ENCODE data around the gene TMEM135. TPM values are rescaled to one million over a fixed set of nuclear protein-coding genes. Genes with fewer than 3 reads are reported as not detected.

Gene TMEM135
- total RNA-seq, 1 experiment from 2014 or later, result 70.3 TPM

DNA sequence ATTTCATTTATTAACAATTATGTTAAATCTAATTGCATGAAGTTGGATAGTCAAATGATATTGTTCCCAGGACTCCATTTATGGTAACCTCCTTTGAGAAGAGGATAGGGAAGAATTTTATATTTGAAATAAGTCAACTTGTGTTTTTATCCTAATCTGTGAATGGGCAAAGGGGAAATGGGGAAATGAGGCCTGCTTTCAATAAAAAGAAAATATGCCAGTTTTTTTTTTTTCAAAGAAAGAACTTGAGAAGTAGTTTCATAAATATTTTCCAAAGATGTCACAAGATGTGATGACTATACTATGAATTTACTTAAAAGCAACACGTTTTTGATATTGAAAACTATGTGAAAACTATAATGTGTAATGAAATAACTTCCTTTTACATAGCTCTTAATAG lies 201.8 kb downstream of the TMEM135 start:
- no TSS peak for BruUV-seq (replicated peaks)
- ChIA-PET POLR2A (ENCODE audit: low non-redundant PET) (no interaction called here), CTCF (no interaction called here)
- intact Hi-C loops (cut with micrococcal nuclease; ENCODE audit: unreplicated experiment), result no loop called here
- peaks cover 30% of the 10 kb centered on the region for H3K4me1 ChIP-seq (ENCODE audit: insufficient read depth, low read length, poor library complexity, severe bottlenecking)
- no peaks in the 10 kb centered on the region for H3K36me3 ChIP-seq (ENCODE audit: insufficient read depth, low read length, poor library complexity, severe bottlenecking)
- H3K27ac ChIP-seq (ENCODE audit: low read depth, low read length, poor library complexity, severe bottlenecking), result no peak overlapping the region
- H3K27me3 ChIP-seq (replicated peaks; ENCODE audit: insufficient read depth, low read depth, low read length, poor library complexity), result no peaks in the 10 kb centered on the region
- H3K9me3 ChIP-seq (ENCODE audit: low read depth, low read length, poor library complexity, severe bottlenecking), result no peaks in the 10 kb centered on the region
- no peak overlapping the region for H3K4me3 ChIP-seq (ENCODE audit: low read depth, low read length, poor library complexity, severe bottlenecking)
- TF ChIP-seq, protein P1, sequence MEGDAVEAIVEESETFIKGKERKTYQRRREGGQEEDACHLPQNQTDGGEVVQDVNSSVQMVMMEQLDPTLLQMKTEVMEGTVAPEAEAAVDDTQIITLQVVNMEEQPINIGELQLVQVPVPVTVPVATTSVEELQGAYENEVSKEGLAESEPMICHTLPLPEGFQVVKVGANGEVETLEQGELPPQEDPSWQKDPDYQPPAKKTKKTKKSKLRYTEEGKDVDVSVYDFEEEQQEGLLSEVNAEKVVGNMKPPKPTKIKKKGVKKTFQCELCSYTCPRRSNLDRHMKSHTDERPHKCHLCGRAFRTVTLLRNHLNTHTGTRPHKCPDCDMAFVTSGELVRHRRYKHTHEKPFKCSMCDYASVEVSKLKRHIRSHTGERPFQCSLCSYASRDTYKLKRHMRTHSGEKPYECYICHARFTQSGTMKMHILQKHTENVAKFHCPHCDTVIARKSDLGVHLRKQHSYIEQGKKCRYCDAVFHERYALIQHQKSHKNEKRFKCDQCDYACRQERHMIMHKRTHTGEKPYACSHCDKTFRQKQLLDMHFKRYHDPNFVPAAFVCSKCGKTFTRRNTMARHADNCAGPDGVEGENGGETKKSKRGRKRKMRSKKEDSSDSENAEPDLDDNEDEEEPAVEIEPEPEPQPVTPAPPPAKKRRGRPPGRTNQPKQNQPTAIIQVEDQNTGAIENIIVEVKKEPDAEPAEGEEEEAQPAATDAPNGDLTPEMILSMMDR (conservative IDR thresholded peaks at IDR 0.05; ENCODE audit: low read depth, low read length), result no peak
- TF ChIP-seq EZH2 (IDR thresholded peaks at IDR 0.05; ENCODE audit: borderline replicate concordance, low read depth, low read length, poor library complexity, severe bottlenecking), result no peak
- no peak for DNase-seq (ENCODE audit: low spot score)

DNA sequence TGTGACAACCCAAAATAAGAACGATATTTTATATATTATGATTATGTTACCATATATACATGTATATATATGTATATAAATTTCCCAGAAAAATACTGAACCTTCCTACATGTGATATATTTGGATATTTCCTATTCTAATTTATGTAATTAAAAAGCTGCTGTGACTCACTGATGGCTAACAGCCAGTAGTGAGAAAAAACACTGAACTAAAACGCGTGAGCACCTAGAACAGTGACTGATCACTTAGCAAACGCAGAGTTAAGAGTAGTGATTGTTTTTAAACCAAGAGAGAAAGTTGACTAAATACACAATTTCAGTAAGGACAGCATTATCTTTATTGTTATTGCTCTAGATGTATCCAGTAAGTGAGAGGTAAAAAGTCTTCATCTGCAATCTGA lies 213.8 kb downstream of the TMEM135 start:
- TF ChIP-seq EZH2 (IDR thresholded peaks at IDR 0.05; ENCODE audit: borderline replicate concordance, low read depth, low read length, poor library complexity, severe bottlenecking), result no peak
- TF ChIP-seq, protein P1 (conservative IDR thresholded peaks at IDR 0.05; ENCODE audit: low read depth, low read length), result no peak
- Histone ChIP-seq H3K4me1 (ENCODE audit: insufficient read depth, low read length, poor library complexity, severe bottlenecking) (peaks cover 7% of the 10 kb centered on the region), H3K36me3 (ENCODE audit: insufficient read depth, low read length, poor library complexity, severe bottlenecking) (peaks cover 4% of the 10 kb centered on the region), H3K9me3 (ENCODE audit: low read depth, low read length, poor library complexity, severe bottlenecking) (no peaks in the 10 kb centered on the region), H3K27ac (ENCODE audit: low read depth, low read length, poor library complexity, severe bottlenecking) (peak overlapping the region; percentile 2), H3K27me3 (replicated peaks; ENCODE audit: insufficient read depth, low read depth, low read length, poor library complexity) (no peaks in the 10 kb centered on the region), H3K4me3 (ENCODE audit: low read depth, low read length, poor library complexity, severe bottlenecking) (no peak overlapping the region)
- POLR2A ChIA-PET (ENCODE audit: low non-redundant PET), result no interaction called here
- BruUV-seq (replicated peaks), result no TSS peak
- intact Hi-C loops (cut with micrococcal nuclease; ENCODE audit: unreplicated experiment), result no loop called here
- no peak for DNase-seq (ENCODE audit: low spot score)
- CTCF ChIA-PET, result no interaction called here

DNA sequence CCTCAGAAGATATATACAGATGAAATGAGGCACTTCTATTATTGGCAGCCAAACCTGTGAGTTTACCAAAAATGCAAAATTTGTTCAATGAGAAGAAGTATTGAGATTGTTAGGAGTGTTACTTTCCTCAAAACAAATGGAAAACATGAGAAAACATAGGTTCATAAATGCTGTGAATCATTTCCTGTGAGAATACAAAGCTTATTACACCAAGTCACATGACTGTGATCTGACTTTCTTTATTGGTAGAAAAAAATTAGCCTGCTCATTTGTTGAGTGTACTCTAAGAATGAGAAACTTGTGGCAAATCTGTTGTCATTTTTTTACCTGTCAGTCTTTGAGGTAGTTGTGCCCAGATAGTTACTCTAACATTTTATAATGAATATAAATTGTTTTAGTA lies 215.1 kb downstream of the TMEM135 start:
- Histone ChIP-seq H3K27me3 (replicated peaks; ENCODE audit: insufficient read depth, low read depth, low read length, poor library complexity) (no peaks in the 10 kb centered on the region), H3K4me1 (ENCODE audit: insufficient read depth, low read length, poor library complexity, severe bottlenecking) (peaks cover 7% of the 10 kb centered on the region), H3K9me3 (ENCODE audit: low read depth, low read length, poor library complexity, severe bottlenecking) (no peaks in the 10 kb centered on the region), H3K4me3 (ENCODE audit: low read depth, low read length, poor library complexity, severe bottlenecking) (no peak overlapping the region), H3K27ac (ENCODE audit: low read depth, low read length, poor library complexity, severe bottlenecking) (no peak overlapping the region), H3K36me3 (ENCODE audit: insufficient read depth, low read length, poor library complexity, severe bottlenecking) (peaks cover 4% of the 10 kb centered on the region)
- intact Hi-C loops (cut with micrococcal nuclease; ENCODE audit: unreplicated experiment), result no loop called here
- DNase-seq (ENCODE audit: low spot score), result peak; percentile 51
- ChIA-PET POLR2A (ENCODE audit: low non-redundant PET) (interaction anchor here (0.8 kb wide), 1 partner anchor 308 kb away, joined by 4 read pairs; no protein-coding TSS in a partner anchor), CTCF (no interaction called here)
- no TSS peak for BruUV-seq (replicated peaks)
- no peak for TF ChIP-seq EZH2 (IDR thresholded peaks at IDR 0.05; ENCODE audit: borderline replicate concordance, low read depth, low read length, poor library complexity, severe bottlenecking)

DNA sequence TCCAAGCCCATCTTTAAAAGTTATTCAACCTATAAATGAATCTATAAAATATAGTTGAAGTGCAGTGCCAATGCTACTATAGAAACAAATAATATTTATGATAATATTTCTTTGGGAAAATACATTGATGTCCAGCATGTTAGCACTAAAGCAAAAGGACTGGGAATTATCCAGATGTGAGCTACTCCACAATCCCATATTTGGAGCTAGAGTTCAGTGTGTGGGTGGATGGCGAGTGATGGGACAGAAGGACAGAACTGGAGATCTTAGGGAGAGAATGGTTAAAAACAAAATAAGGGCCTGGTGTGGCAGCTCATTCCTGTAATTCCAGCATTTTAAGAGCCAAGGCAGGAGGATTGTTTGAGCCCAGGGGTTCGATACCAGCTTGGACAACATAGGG lies 216.8 kb downstream of the TMEM135 start:
- H3K9me3 ChIP-seq (ENCODE audit: low read depth, low read length, poor library complexity, severe bottlenecking), result no peaks in the 10 kb centered on the region
- TF ChIP-seq, protein P1 (conservative IDR thresholded peaks at IDR 0.05; ENCODE audit: low read depth, low read length), result no peak
- no peak for TF ChIP-seq EZH2 (IDR thresholded peaks at IDR 0.05; ENCODE audit: borderline replicate concordance, low read depth, low read length, poor library complexity, severe bottlenecking)
- BruUV-seq (replicated peaks), result no TSS peak
- intact Hi-C loops (cut with micrococcal nuclease; ENCODE audit: unreplicated experiment), result no loop called here
- no peaks in the 10 kb centered on the region for H3K27me3 ChIP-seq (replicated peaks; ENCODE audit: insufficient read depth, low read depth, low read length, poor library complexity)
- H3K4me3 ChIP-seq (ENCODE audit: low read depth, low read length, poor library complexity, severe bottlenecking), result no peak overlapping the region
- DNase-seq (ENCODE audit: low spot score), result no peak
- ChIA-PET CTCF (no interaction called here), POLR2A (ENCODE audit: low non-redundant PET) (no interaction called here)
- H3K4me1 ChIP-seq (ENCODE audit: insufficient read depth, low read length, poor library complexity, severe bottlenecking), result peaks cover 21% of the 10 kb centered on the region
- peaks cover 4% of the 10 kb centered on the region for H3K36me3 ChIP-seq (ENCODE audit: insufficient read depth, low read length, poor library complexity, severe bottlenecking)
- no peak overlapping the region for H3K27ac ChIP-seq (ENCODE audit: low read depth, low read length, poor library complexity, severe bottlenecking)
